GM21825 (cell line): ENCODE data around the gene RASGRP4.
"Not testable (repeated sequence)": the region's sequence is repeated elsewhere in the genome, so short reads cannot be mapped to it uniquely, and the experiment has no call there.

Experiments used
- ATAC-seq: cut with Tn5 transposase; IDR thresholded peaks from one replicate; pipeline ENCODE4 v1.9.1; 2021; ENCODE audit warnings: mild to moderate bottlenecking, moderate library complexity; ENCODE audit not compliant: unreplicated experiment

RASGRP4 gene

DNA sequence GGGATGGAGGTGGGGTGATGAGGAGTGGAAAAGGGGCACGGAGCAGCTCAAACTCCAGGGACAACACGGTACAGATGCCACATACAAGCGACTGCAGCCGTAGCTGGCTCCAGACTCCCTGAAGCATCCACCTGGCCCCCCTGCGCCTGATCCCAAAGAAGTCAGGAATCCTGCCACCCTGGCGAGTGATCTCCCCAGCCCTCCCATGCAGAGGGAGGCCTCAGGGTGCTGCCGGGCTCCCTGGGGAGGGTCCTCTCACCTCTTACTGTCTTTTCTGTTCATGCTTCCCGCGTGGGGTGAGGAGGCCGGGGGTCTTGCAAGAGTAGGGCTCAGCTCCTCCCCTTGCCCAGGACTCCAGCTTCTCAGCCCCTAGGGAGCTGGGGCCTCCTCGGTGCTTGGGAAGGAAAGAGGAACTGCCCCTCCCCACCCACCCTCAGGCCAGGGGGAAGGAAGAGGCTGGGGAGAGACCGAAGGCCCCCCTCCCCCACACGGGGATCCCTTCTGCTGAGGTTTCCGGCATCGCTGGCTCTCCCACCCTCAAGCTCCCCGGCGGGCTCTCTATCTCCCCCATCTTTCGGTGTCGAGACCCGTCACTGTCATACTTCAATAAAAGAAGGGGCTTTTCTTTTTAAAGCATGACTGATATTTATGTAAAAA, at the start of gene RASGRP4:
Gene RASGRP4 (minus strand): TSS at position 410 of the 657 bp plus-strand sequence. CDS start 128 bp downstream, at position 282.
- no peak for ATAC-seq

DNA sequence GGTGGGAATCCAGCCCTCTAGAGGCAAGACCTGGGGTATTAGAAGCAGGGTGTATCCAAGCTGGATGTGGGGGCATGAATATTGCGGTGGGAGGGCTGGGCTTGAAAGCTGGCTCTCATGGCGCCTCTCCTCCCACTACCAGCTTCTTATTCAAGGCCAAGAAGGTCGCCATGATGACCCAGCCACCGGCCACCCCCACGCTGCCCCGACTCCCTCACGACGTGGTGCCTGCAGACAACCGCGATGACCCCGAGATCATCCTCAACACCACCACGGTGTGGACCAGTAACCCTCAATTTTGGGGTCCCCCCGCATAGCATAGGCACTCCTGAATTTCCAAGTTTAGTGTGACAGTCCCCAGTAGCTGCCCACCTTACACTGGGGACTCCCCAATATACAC, 49.2 kb upstream of the RASGRP4 start:
- ATAC-seq: no peak

GRCh38 chr19:38473201-38473600, 47.2 kb upstream of the RASGRP4 start:
- ATAC-seq: no peak

GRCh38 chr19:38472725-38473124, 46.7 kb upstream of the RASGRP4 start:
- ATAC-seq: not testable (repeated sequence)

GRCh38 chr19:38470788-38471480, 44.9 kb upstream of the RASGRP4 start:
- ATAC-seq: no peak

GRCh38 chr19:38469151-38469550, 43.1 kb upstream of the RASGRP4 start:
- no peak for ATAC-seq

GRCh38 chr19:38467541-38468525, 41.8 kb upstream of the RASGRP4 start:
- no peak for ATAC-seq

DNA sequence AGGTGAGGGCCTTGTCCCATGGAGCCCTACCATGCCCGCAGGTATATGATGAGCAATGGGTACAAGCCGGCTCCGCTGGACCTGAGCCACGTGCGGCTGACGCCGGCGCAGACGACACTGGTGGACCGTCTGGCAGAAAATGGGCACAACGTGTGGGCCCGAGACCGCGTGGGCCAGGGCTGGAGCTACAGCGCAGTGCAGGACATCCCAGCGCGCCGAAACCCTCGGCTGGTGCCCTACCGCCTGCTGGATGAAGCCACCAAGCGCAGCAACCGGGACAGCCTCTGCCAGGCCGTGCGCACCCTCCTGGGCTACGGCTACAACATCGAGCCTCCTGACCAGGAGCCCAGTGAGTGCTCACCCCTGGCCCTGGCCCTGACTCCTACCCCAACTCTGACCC, 40.0 kb upstream of the RASGRP4 start:
- no peak for ATAC-seq

- ATAC-seq: no peak
Observed at GRCh38 chr19:38464421-38465082, 38.5 kb upstream of the RASGRP4 start.

DNA sequence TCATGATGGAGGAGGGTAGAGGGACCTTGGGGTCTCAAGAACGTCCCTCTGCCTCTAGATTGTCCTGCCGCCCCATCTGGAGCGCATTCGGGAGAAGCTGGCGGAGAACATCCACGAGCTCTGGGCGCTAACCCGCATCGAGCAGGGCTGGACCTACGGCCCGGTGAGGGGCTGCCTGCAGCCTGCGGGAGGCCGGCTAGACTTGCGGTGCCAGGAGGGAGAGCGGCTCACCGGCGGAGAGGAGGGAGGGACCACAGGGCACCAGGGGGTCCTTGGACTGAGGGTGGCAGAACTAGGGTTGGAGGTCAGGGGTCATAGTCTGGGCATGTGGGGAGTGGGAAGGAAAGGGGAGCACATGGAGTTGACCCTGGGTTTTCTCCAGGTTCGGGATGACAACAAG, 37.3 kb upstream of the RASGRP4 start:
- ATAC-seq: no peak

DNA sequence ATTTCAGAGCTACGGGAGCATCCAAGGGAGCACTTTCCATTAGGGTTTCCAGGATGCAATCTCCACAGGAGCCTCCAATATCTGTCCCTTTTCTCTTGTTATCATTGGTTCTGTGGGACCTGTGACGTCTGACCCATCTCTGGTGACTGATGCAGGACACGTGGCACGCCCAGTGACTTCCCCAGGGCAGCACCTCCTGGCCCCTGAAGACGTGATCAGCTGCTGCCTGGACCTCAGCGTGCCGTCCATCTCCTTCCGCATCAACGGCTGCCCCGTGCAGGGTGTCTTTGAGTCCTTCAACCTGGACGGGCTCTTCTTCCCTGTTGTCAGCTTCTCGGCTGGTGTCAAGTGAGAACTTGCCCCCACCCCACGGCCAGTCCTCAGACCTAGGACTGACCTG, 33.0 kb upstream of the RASGRP4 start:
- ATAC-seq: no peak

DNA sequence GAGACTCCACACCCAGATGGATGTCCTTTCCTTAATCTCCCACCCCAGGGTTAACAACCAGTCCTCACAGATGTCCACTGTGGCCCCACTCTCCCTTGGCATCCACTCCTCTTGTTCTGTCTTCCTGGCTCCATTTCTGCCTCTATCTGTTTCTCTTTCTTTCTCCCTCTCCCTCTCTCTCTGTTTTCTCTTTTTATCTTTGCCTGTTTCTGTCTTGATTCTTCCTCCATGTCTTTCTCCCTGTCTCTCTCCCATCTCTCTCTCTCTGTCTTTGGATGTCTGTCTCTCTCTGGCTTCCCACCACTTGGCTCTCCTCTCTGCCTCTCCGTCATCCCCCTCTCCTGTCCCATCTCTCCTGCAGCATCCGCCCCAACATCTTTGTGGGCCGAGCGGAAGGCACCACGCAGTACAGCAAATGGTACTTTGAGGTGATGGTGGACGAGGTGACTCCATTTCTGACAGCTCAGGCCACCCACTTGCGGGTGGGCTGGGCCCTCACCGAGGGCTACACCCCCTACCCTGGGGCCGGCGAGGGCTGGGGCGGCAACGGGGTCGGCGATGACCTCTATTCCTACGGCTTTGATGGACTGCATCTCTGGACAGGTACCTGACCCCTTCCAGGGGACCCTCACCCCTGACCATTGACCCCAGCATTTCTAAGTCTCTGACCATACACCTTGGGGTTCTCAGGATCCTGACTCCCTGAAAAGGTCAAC, 31.8 kb upstream of the RASGRP4 start:
- no peak for ATAC-seq

DNA sequence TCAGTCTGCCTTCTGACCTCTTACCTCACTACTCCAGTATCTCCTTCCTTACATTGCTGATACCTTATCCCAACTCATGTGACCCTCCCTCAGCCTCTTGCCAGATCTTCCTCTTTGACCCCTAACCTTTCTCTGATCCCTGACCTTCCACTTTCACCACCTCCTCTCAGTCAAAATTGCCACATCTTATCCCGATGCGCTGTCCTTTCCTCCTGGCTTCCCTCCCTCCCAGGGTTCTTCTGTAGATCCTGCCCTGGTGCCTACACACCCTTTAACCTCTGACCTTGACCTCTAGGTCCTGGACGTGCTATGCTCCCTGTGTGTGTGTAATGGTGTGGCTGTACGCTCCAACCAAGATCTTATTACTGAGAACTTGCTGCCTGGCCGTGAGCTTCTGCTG, 31.2 kb upstream of the RASGRP4 start:
- no peak for ATAC-seq

DNA sequence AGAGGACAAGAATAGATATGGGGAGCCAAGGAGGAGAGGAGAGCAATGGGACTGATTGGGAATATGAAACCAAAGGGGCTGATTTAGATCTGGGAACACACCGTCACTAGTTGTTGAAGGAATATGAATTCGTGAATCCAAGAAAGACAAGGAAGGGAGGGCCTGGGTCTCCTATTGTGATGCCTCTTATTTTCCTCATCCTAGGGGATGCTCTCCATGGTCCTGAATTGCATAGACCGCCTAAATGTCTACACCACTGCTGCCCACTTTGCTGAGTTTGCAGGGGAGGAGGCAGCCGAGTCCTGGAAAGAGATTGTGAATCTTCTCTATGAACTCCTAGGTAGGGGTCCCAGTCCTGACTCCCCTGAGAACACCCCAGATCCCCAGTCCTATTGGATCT, 29.0 kb upstream of the RASGRP4 start:
- ATAC-seq: no peak

DNA sequence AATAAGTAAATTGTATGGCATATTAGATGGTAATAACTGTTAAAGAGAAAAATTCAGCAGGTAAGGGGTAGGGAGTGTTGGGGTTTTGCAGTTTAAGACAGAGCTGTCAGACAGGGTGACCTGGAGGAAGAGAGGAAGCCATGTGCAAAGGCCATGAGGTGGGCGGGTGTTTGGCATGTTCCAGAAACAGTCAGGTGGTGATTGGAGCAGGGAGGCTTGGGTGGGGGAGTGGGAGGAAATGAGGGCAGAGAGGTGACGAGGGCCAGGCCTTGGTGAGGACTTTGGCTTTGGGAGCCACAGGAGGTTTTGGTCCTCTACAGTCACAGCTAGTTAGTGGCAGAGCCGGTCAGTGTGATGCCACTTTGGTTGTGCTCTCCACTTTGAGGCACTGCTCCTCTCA, 27.6 kb upstream of the RASGRP4 start:
- ATAC-seq: no peak

- ATAC-seq: no peak
Observed at GRCh38 chr19:38452430-38453366, 26.7 kb upstream of the RASGRP4 start.

- ATAC-seq: no peak
Observed at GRCh38 chr19:38451629-38452028, 25.6 kb upstream of the RASGRP4 start.

GRCh38 chr19:38451036-38451435, 25.0 kb upstream of the RASGRP4 start:
- no peak for ATAC-seq

GRCh38 chr19:38449518-38449917, 23.5 kb upstream of the RASGRP4 start:
- no peak for ATAC-seq
